ENCODE data around the gene NFAM1.

Gene NFAM1

DNA sequence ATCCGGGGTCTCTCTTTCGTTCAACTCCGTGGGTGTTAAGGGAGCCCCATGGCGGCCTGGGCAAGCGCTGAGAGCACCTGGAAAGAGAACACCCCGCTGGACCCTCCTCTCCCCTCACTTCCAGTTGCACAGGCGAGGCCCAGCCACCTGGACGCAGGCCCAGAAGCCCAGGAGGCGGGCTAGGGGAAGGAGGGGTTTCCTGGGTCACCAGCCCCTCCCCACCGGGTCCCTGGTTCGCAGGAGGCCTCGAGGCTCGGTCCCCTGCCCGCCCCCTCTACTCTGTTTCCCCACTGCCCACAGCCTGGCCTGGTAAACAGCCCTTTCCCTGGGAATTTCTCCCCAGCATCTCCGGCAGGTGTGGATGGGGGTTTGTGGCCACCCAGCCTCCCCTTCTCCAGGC lies 8.5 kb upstream of the NFAM1 start:
- DNase-seq (ENCODE audit: low read depth, low spot score): no peak
- no peak overlapping the region for H3K27ac ChIP-seq

DNA sequence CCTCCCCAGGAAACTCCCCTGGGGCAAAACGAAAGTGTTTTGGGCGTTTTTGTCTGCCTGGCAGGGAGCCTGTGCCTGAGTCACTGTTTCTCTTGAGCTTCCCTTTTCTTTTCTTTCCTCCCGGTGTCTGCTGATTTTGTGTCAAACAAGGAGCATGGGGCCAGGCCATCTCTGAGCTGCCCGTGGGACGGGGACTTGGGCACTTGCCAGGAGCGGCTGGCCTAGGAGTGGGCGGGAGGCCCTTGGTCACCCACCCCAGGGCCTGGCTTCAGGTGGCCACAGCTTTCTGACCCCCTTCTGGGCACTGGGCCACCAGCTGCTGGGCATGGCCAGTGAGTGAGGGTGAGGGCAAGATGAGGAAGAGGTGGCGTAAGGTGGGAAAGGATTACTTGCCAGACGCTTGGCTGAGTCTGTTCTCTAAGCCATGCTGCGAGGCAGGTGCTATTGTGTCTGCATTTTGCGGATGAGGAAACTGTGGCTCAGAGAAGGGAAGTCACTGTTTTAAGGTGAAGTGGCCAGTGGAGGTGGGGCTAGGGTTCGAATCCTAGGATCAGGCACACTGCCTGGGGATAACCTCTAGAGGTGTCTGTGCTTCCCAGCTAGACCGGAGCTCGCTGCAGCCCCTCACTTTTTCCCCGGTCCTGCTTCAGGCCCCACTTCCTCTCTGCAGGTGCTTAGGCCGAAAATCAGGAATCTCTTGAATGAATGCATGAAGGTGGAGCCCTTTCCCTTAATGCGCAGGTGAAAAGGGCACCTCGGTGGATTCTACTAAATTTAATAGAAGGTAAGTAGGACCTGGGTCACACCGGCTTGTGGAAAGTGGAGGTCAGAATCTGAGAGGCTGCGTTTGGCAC lies 7.8 kb upstream of the NFAM1 start:
- no peak for DNase-seq (ENCODE audit: low read depth, low spot score)
- no peak overlapping the region for H3K27ac ChIP-seq

DNA sequence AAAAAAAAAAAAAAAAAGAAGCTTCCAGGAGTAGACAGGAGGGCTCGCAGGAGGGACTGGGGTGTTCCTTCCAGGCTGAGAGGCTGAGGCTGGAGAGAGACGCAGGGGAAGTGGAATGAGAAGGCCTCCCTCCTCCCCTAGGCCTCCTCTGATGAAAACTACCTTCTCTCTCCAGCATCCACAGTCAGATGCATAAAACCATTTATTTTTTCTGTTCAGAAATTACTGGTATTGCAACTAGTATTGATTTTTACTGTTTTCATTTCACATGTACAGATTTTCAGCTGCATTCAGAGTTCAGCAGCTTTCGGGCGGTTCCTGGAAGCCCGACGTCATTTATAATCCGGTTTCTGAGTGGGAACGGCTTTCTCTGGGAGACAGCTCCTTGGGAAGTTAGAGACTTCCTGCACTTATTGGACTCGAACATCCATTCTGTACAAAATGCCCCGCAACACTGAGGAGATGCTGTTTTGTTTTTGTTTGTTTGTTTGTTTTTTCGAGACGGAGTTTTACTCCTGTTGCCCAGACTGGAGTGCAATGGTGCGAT lies 6.9 kb upstream of the NFAM1 start:
- H3K27ac ChIP-seq: no peak overlapping the region
- no peak for DNase-seq (ENCODE audit: low read depth, low spot score)

DNA sequence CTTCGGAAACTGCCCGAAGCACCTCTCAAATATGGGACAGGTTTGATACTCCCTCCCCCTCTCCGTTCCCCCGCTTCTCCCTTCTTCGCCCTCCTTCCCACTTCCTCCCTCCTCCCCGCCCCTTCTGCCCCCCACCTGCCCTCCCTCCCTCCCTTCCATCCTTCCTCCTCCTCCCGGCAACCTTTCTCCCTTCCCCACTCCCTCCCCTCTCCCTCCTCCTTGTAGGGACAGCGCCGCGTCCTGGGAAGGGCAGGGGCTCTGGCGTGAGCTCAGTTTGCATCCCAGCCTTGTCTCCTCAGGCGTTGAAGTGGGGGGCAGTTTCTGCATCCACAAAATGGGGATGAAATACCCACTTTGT lies 6.1 kb upstream of the NFAM1 start:
- no peak overlapping the region for H3K27ac ChIP-seq

DNA sequence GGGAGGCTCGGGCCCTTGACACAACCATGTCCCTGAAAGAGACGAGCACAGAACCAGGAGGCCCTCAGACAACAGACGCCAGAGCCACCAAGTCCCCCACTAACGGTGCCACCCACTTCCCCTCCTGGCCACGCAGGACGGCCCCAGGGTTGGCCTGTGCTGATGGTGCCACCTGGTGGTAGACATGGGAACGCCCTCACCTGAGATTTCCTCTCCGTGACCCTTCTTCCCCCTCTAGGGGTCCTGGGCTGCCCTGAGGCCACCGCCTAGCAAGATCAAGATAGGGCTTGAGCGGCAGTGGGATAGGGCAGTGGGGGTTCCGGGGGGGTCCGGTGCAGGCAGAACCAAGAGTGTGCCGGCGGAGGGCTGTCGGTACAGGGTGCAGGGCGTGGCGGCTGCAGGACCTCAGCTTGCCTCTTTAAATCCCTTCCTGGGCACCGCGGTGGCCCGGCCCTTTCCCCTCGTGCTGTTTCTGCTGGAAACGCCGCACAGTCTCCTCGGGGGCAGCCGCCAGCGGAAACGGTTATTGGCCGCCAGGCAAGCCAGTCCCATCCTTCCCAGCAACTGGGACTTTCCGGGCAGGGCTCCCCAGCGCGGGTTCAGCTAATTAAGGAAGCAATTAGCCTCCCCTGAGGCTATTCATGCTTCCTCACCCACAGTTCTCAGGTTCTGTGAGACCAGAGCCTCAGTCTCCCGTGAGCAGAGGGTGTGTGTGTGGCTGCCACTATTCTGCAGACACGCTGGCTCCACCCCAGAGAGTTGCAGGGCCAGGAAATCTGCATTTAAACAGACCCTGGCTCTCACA lies 5.5 kb upstream of the NFAM1 start:
- DNase-seq (ENCODE audit: low read depth, low spot score): no peak
- H3K27ac ChIP-seq: no peak overlapping the region

More for the DNA sequence above, 6.1 kb upstream of the NFAM1 start:
- no peak for DNase-seq (ENCODE audit: low read depth, low spot score)

DNA sequence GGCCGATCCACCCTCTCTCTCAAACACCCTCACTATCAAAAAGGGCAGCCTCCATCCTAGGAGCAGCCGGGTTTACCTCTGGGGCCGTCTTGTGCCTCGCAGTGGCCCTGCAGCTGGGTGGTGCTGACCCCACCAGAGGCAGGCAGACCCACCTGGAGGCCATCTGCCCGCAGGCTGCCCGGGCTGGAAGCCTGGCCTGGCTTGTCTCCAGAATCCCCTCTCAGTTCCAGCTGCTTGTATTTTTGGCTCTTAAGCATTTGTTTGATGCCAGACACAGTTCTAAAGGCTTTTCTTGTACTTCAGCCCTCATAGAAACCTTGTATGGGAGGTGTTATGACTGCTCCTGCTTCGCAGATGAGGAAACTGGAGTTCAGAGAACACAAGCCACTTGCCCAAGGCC lies 4.2 kb upstream of the NFAM1 start:
- no peak for DNase-seq (ENCODE audit: low read depth, low spot score)
- no peak overlapping the region for H3K27ac ChIP-seq

DNA sequence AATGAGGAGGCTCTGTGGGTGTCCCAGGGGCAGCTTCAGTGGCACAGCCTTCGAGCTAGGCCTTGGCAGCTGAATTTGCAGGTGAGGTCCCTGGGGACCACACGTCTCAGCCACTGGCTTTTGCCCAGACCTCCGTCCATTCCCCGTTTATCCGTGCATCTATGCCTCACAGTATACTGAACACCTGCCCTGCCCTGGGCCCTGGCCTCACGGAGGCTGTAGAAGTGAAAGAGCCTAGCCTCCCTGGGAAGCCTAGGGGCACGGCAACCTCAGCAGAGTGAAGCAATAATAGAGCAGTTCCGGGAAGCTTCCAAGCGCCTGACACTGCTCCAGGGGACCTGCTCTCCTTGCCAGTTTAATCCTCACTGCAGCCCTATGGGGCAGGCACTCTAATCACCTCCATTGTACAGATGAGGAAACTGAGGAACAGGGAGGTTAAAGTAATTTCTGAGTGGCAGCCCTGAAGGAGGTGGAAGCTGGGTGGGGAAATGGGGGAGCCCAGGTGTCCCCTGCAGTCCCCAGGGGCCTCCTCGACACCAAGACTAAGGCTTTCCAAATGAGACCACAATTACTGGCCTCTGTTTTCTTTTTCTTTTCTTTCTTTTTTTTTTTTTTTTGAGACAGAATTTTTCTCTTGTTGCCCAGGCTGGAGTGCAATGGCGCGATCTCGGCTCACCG lies 2.7 kb upstream of the NFAM1 start:
- no peak overlapping the region for H3K27ac ChIP-seq
- DNase-seq (ENCODE audit: low read depth, low spot score): no peak

DNA sequence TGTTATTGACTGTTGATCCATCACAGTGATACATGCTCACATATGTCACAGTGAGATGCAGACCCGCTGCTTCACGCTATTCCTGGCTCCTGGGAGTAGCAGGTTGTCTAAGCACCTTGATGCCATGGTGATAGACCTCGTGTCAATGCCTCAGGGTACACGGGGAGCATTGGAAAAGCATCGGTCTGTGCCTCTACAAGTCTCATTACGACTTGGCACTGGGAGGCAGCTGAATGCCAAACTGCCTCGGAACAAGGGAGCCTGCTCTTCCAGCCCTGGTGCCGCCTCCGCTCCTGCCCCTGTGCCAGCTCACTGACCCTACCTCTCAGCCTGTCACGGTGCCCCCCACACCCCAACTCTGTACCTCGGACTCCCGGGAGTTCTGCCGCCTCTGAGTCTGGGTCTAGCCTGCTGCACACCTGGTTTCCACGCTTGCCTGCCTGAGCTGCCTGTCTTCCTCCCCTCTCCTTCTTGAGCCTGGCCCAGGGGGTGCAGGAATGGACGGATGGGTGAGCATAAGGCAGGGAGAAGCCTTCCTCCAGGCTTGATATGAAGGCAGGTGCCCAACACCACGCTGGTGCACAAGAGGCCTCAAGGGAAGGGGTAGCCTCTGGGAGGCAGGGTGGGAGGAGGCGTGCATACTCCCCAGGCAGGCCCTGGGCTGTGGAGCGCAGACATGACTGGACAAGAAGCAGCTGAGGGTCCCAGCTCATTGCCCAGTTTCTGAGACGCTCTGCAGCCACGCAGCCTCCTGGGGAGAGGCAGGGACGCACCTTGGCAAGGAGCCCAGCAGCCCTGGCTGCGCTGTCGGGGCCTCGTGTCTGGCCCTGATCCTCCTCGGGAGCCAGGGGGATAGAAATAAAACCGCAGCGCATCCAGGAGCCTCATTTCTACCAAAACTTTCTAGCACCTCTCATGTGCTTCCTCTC lies 1.8 kb upstream of the NFAM1 start:
- H3K27ac ChIP-seq: no peak overlapping the region
- DNase-seq (ENCODE audit: low read depth, low spot score): peak; percentile 66

DNA sequence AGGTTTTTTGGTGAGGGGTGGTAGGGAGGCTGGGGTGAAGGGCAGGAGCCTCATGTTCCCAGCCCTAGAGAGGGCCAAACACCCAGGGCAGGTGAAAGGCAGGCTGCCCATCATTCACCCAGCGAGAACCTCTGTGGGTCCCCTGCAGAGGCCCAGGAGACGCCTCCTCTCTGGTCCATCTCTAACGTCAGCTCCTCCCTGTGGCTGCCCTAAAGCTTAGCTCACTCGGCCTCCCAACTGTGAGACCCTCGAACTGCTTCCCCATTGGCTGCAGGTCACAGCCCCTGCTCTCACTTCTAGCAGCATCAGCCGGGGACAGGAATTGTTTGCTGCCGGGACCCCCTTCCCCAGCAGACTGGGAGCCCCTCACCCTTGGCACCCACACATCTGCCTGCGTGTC lies 615 bp upstream of the NFAM1 start:
- no peak overlapping the region for H3K27ac ChIP-seq
- DNase-seq (ENCODE audit: low read depth, low spot score): no peak

DNA sequence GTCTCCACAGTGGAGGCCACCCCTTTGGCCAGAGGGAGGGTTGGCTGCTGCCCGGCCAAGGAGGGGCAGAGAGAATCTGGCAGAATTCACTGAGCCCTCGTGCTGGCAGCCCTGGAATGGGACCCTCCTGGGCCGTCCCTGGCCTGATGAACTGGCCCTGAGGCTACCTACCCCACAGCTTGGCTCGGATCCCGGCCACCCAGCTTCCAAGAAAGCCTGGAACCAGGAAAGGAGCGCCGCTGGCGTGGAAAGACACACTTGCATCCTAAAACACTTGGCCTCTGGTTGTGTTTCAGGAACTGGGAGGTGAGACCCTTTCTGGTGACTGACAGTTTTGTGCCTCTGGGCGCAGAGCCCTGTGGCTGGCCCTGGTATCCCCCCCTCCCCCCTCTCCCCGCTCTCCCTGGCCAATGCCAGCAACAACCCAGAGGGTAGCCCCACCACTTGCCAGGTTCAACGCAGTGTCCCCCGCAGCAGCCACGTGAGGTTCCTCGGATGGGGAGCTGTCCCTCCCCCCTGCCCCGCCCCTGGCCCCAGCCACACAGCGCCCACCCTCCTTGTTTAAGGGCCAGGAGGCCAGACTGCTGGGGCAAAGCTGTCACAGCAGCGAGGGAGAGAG lies 693 bp downstream of the NFAM1 start:
- H3K27ac ChIP-seq: no peak overlapping the region
- no peak for DNase-seq (ENCODE audit: low read depth, low spot score)

DNA sequence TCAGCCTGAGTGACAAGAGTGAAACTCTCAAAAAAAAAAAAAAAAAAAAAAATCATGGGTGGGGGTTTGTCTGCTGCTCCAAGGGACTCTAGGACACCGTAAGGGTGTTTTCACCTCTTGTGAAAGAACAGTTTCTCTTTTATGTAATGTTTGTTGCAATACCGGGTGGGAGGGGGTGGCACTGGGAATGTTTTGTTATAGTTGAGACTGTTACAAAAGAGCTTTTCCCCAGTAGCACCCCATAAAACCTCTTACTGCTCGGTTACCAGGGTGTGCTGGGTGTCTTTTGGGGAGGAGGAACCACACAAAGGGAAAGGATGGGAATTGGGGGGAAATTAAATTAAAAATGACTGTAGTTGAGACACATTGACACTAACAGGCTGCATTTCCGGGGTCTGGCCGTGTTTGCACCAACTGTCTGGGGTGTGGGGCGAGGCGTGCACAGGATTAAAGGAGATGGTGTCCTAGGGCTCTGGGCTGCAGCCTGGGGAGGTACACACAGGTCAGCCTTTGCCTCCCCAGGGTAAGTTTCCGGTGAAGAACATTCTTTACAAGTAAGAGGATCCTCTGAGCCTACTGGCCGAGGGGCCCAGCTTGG lies 1.6 kb downstream of the NFAM1 start:
- no peak overlapping the region for H3K27ac ChIP-seq
- DNase-seq (ENCODE audit: low read depth, low spot score): no peak

DNA sequence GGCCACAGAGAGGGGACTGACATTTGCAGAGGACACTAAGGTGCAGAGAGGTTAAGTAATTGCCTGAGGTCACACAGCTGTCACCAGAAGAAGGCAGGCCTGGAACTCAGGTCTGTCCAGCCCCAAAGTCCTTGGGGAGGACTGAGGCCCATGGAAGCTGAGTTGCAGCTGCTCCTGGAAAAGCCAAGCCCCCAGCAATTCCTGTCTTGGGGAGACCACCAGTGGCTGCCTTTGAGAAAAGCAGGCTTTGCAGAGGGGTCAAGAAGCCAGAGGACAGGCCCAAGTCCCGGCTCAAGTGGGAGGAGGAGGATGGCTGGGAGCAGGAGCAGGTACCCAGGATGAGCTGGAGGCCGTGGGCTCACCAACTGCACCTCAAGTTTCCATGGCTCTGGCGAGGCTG lies 3.4 kb downstream of the NFAM1 start:
- no peak for DNase-seq (ENCODE audit: low read depth, low spot score)
- H3K27ac ChIP-seq: no peak overlapping the region

DNA sequence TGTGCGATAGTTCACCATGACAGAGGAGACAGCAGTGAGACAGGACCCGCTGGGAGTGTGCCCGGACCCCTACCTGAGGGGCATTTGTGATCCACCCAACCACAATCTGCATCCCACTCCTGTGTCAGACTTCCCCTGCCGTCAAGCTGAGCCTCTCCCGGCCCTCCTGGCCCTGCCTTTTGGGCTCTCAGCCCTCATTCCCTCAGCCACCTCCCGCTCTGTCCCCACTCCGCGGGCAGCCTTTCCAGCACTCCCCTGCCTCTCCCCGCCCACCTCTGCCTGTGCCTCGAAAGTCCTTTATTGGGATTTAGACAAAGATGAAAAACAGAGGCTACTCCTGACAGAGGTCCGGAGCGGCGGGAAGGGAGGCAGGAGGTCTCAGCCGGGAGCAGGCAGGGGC lies 4.2 kb downstream of the NFAM1 start:
- H3K27ac ChIP-seq: no peak overlapping the region

DNA sequence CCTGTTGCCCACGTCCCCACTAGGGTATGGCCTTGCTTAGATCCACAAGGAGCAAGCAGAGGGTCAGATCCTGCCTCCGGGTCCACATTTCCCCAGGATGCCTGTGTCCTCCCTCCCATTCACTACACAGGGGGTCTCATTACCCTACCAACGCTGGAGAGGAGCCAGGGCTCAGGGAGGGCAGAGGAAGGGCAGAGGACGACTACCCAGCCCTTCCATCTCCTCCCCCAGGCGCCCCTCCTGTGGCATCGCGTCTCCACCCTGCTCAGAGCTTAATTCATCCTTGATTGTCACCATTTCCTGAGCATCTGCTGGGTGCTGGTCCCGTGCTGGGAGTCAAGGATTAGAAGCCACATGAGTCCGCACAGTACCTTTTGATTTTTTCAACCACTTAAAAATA lies 5.0 kb downstream of the NFAM1 start:
- DNase-seq (ENCODE audit: low read depth, low spot score): no peak
- no peak overlapping the region for H3K27ac ChIP-seq

More for the DNA sequence above, 4.2 kb downstream of the NFAM1 start:
- no peak for DNase-seq (ENCODE audit: low read depth, low spot score)

DNA sequence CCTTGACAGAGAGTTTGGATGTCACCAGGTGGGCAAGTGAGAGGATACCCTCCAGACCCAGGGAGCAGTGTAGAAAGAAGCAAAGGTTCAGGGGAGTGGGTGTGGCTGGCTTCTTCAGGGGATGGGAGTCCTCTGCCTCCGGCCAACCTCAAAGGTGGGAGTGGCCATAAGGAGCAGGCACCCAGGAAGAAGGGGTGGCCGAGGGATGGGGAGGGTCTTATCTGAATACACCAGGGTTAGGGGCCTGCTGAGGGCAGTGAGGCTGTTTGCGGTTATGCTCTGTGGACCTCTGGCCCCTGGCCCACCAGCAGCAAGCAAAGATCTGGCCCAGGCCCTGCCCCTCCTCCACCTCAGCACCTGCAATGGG lies 6.2 kb downstream of the NFAM1 start:
- DNase-seq (ENCODE audit: low read depth, low spot score): no peak
- H3K27ac ChIP-seq: no peak overlapping the region

DNA sequence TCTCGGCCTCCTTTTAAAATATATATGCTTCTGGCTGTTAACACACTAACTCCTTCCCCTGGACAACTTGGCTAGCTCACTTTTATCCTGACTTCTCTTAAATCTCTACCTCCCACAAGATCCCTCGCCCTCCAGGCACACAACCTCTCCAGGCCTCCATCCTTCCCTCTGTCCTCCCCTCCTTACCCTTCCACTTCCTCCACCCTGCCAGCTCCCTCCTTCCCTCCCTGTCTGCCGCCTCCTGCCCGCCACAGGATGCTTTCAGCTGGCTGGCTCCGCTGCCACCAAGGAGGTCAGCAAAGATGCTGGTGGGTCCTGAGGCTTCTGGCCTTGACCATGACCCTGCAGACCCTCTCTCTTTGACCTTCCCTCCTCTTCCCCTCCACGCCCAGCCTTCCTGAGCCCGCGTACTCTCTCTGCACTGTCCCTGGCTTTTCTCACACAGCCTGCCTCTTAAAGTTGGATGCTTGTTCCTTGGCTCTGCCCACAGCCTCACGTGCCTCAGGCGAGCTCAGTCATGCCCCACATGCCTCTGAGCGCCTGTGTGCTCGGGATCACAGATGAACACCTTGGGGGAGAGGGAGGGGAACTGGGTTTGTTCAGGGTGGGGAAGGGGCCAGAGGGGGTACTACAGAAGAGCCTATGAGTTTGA lies 6.7 kb downstream of the NFAM1 start:
- H3K27ac ChIP-seq: no peak overlapping the region
- DNase-seq (ENCODE audit: low read depth, low spot score): no peak

DNA sequence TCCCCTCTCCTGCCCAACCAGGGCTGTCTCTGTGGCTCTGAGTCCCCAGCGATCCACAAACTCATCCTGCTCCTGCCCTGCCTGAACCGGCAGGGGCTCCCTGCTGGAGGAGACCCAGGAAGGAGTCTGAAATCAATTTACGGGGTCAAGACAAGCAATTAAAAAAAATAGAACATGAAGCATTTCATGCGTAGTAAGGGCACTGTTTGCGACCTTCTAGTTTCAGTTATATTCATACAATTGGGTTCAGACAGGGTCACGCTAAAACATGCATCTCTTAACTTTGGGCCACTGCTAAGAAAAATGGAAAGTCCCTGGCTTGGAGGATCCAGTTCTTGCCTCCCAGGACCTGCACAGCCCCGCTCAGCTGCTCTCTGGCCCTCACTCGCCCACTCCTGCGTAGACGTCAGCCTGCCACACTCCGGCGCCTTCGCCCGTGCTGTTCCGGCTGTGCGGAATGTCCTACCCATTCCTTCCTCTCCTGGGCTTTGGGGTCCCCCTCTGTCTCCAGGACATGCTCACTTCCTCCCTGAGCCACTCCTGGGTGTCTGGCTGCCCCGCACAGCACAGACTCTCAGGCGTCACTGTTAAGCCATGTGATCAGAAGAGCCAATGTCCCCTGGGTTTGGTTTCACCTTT lies 12.8 kb downstream of the NFAM1 start:
- no peak for DNase-seq (ENCODE audit: low read depth, low spot score)
- H3K27ac ChIP-seq: no peak overlapping the region

DNA sequence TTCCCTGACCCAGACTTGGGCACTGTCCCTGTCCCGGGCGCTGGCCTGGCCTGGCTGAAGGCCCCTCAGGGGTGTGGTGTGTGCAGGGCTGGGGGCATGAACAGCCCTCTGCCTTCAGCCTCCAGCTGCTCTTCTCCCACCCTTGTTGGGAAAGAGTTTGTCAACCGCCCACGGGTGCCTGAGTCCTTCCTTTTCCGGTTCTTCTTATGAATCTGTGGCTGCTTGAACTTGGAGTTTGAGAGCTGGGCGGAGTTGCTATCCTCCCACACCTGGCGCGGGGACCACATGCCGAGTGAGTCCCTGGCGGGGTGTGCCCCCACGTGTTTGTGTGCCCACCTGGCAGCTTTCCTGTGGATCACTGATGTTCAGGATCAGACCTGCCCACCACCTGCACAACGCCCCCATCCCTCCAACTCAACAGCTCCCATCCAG lies 13.4 kb downstream of the NFAM1 start:
- no peak overlapping the region for H3K27ac ChIP-seq
- DNase-seq (ENCODE audit: low read depth, low spot score): no peak
